Caco-2 (cell line): ENCODE measurements around the gene JMJD8. TPM values are rescaled to one million over a fixed set of nuclear protein-coding genes. Genes with fewer than 3 reads are reported as not detected.

ENCODE experiments used
- BruUV-seq: library from RNA; stranded (reverse); fragments of 400-500 nt; replicated peaks from 2 replicates; lab custom pipeline; 2021; lab: Mats Ljungman, UMichigan
- CTCF ChIA-PET: fragments of 300-600 bp; sonication (Branson Sonifier 250); formaldehyde crosslinking; loops from one replicate; lab custom pipeline; 2022; ENCODE audit warnings: antibody characterized with exemption; lab: Charles Lee
- POLR2A ChIA-PET: fragments of 300-600 bp; sonication (Branson Sonifier 250); formaldehyde crosslinking; loops from one replicate; lab custom pipeline; 2022; ENCODE audit warnings: antibody characterized with exemption; lab: Charles Lee
- DNase-seq, 2 experiments: peaks; one replicate each; pipeline versions ENCODE4 v3.0.0 to v3.0.0-alpha.2; 2020 to 2022
- H3K27me3 ChIP-seq: replicated peaks from 2 replicates; pipeline ENCODE4 v1.6.0; 2011; ENCODE audit warnings: low read length; ENCODE audit not compliant: control insufficient read depth, insufficient read depth
- H3K36me3 ChIP-seq: 2 replicates; pipeline ENCODE4 v1.5.1; 2011; ENCODE audit warnings: low read length; ENCODE audit not compliant: control insufficient read depth, insufficient read depth
- H3K4me1 ChIP-seq: fragments of 250-450 bp; sonication (Bioruptor Pico); 2 replicates; pipeline ENCODE4 v1.5.1; 2020; ENCODE audit warnings: mild to moderate bottlenecking
- H3K4me3 ChIP-seq: 2 replicates; pipeline ENCODE4 v1.5.1; 2011; ENCODE audit warnings: low read depth, mild to moderate bottlenecking, control low read depth, low read length
- H3K9me3 ChIP-seq: fragments of 250-450 bp; sonication (Bioruptor Pico); 2 replicates; pipeline ENCODE4 v1.5.1; 2020; ENCODE audit warnings: mild to moderate bottlenecking, moderate library complexity
- H3K27ac Mint-ChIP-seq: one replicate; pipeline ENCODE4 v1.8.0; 2022; ENCODE audit warnings: mixed read lengths; ENCODE audit not compliant: unreplicated experiment
- H3K27me3 Mint-ChIP-seq: one replicate; pipeline ENCODE4 v1.8.0; 2022; ENCODE audit warnings: mixed read lengths; ENCODE audit not compliant: insufficient read depth, unreplicated experiment
- H3K36me3 Mint-ChIP-seq: one replicate; pipeline ENCODE4 v1.8.0; 2022; ENCODE audit warnings: mild to moderate bottlenecking, mixed read lengths; ENCODE audit not compliant: insufficient read depth, unreplicated experiment
- H3K4me1 Mint-ChIP-seq: one replicate; pipeline ENCODE4 v1.8.0; 2022; ENCODE audit warnings: low read depth, mixed read lengths; ENCODE audit not compliant: unreplicated experiment
- H3K4me3 Mint-ChIP-seq: one replicate; pipeline ENCODE4 v1.8.0; 2022; ENCODE audit warnings: mild to moderate bottlenecking, moderate library complexity, mixed read lengths; ENCODE audit not compliant: unreplicated experiment
- H3K9me3 Mint-ChIP-seq: one replicate; pipeline ENCODE4 v1.8.0; 2022; ENCODE audit warnings: mixed read lengths; ENCODE audit not compliant: unreplicated experiment
- CTCF ChIP-seq, 2 experiments: fragments of 200-600 bp in 1 of 2; IDR thresholded peaks; 1 replicate in 1 of 2; 2 replicates in 1 of 2; pipeline versions ENCODE4 v1.5.1 to v1.8.0; 2011 to 2022; ENCODE audit warnings: antibody characterized with exemption in 1 of 2, control low read depth in 1 of 2, inconsistent platforms in 1 of 2, low read depth in 1 of 2, low read length in 1 of 2, mild to moderate bottlenecking in 1 of 2, moderate library complexity in 1 of 2; ENCODE audit not compliant: insufficient read depth in 1 of 2, severe bottlenecking in 1 of 2, unreplicated experiment in 1 of 2
- intact Hi-C: fragments of 100-400 bp; cut with micrococcal nuclease; formaldehyde crosslinking; loops from one replicate; pipeline ENCODE4 v1.10.0; 2022; ENCODE audit not compliant: unreplicated experiment
- total RNA-seq: library from RNA; stranded (reverse); gene quantifications from 2 replicates; pipeline ENCODE4 v1.2.3, GENCODE V29; 2022

Gene JMJD8
- total RNA-seq, 1 experiment from 2014 or later, result 52.4 TPM

GRCh38 chr16:671353-672131 is 12.6 kb downstream of the JMJD8 start:
- H3K4me3 Mint-ChIP-seq, result peak overlapping the region; percentile 40
- H3K9me3 Mint-ChIP-seq, result no peaks in the 10 kb centered on the region
- H3K27me3 Mint-ChIP-seq, result no peaks in the 10 kb centered on the region
- intact Hi-C loops, result no loop called here
- no peak for DNase-seq
- H3K36me3 Mint-ChIP-seq, result peaks cover 17% of the 10 kb centered on the region
- ChIA-PET CTCF (interaction anchor here (0.6 kb wide), 1 partner anchor 9 kb away, joined by 5 read pairs; the partner anchor contains the start of gene STUB1), POLR2A (no interaction called here)
- no peak for TF ChIP-seq CTCF (IDR thresholded peaks at IDR 0.05; ENCODE audit: insufficient read depth in 1 of 2, low read depth in 1 of 2, low read length in 1 of 2, severe bottlenecking in 1 of 2, unreplicated experiment in 1 of 2)
- Histone ChIP-seq H3K9me3 (no peaks in the 10 kb centered on the region), H3K4me3 (no peak overlapping the region), H3K27me3 (no peaks in the 10 kb centered on the region), H3K36me3 (peaks cover 5% of the 10 kb centered on the region), H3K4me1 (no peaks in the 10 kb centered on the region; the same call in 1 of the 2 replicates)
- no TSS peak for BruUV-seq
- no peaks in the 10 kb centered on the region for H3K4me1 Mint-ChIP-seq
- H3K27ac Mint-ChIP-seq, result no peak overlapping the region

GRCh38 chr16:670485-671352 is 13.4 kb downstream of the JMJD8 start:
- POLR2A ChIA-PET, result no interaction called here
- H3K9me3 ChIP-seq, result no peaks in the 10 kb centered on the region

More at GRCh38 chr16:670485-671352, 13.4 kb downstream of the JMJD8 start:
- no peak overlapping the region for H3K4me3 ChIP-seq
- peaks cover 5% of the 10 kb centered on the region for H3K36me3 ChIP-seq
- no peaks in the 10 kb centered on the region for H3K27me3 ChIP-seq
- Mint-ChIP-seq H3K36me3 (peaks cover 17% of the 10 kb centered on the region), H3K27me3 (no peaks in the 10 kb centered on the region), H3K27ac (no peak overlapping the region), H3K4me3 (peak overlapping the region; percentile 40), H3K9me3 (no peaks in the 10 kb centered on the region), H3K4me1 (no peaks in the 10 kb centered on the region)
- TSS peak; percentile 4 for BruUV-seq
- CTCF ChIA-PET, result interaction anchor here (0.6 kb wide), 1 partner anchor 10 kb away, joined by 5 read pairs; the partner anchor contains the start of gene STUB1
- intact Hi-C loops, result no loop called here
- H3K4me1 ChIP-seq, result no peaks in the 10 kb centered on the region; the same call in 1 of the 2 replicates
- no peak for TF ChIP-seq CTCF (IDR thresholded peaks at IDR 0.05; ENCODE audit: insufficient read depth in 1 of 2, low read depth in 1 of 2, low read length in 1 of 2, severe bottlenecking in 1 of 2, unreplicated experiment in 1 of 2)
- no peak for DNase-seq
